Measurements from ENCODE around the gene TRIM8. TPM values are rescaled to one million over a fixed set of nuclear protein-coding genes. Genes with fewer than 3 reads are reported as not detected.
"Not testable (repeated sequence)": the region's sequence is repeated elsewhere in the genome, so short reads cannot be mapped to it uniquely, and the experiment has no call there.

The TRIM8 gene
- total RNA-seq, 1 donor from 2014 or later: 126 TPM

DNA sequence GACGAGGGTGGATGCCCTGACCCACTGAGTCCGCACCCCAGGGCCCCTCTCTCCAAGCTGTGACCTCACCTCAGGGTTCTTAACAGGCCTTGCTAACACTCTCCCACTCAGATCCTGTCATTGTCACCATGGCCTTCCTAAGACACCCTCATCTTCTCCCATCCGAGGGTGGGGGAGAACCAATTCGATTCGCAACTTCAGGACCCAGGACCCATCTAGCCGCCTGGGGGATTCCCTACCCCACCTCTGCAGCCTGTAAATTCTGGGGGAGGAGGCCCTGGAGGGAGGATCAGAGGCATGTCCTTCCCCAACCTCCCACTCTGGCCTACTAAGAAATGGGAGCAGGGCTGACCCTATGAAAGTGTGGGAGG, 17.4 kb downstream of the TRIM8 start:
- DNase-seq (ENCODE audit: extremely low spot score in 2 of 2): no peak
- intact Hi-C loops (cut with DNase I): no loop called here
- Histone ChIP-seq H3K27me3 (no peaks in the 10 kb centered on the region), H3K9me3 (no peaks in the 10 kb centered on the region), H3K4me1 (peaks cover 38% of the 10 kb centered on the region), H3K36me3 (peaks cover 0 to 19% of the 10 kb centered on the region in 2 donors), H3K27ac (peak overlapping the region; percentile 69), H3K4me3 (peak overlapping the region in 1 of 2 donors; percentile 23)
- TF ChIP-seq CTCF (IDR thresholded peaks at IDR 0.05): no peak
- TF ChIP-seq POLR2A (IDR thresholded peaks at IDR 0.05): no peak
- no peak for TF ChIP-seq POLR2AphosphoS5 (IDR thresholded peaks at IDR 0.05; ENCODE audit: insufficient read depth in 1 of 2, low read depth in 1 of 2)

GRCh38 chr10:102665904-102666509, 21.7 kb downstream of the TRIM8 start:
- no peak for DNase-seq (ENCODE audit: extremely low spot score in 2 of 2)
- Histone ChIP-seq H3K4me3 (no peak overlapping the region), H3K4me1 (peaks cover 23% of the 10 kb centered on the region), H3K27ac (no peak overlapping the region), H3K36me3 (no peaks in the 10 kb centered on the region), H3K9me3 (no peaks in the 10 kb centered on the region), H3K27me3 (no peaks in the 10 kb centered on the region)
- intact Hi-C loops (cut with DNase I): no loop called here
- TF ChIP-seq CTCF (IDR thresholded peaks at IDR 0.05) (no peak), POLR2AphosphoS5 (IDR thresholded peaks at IDR 0.05; ENCODE audit: insufficient read depth in 1 of 2, low read depth in 1 of 2) (no peak), POLR2A (IDR thresholded peaks at IDR 0.05) (no peak)

- DNase-seq (ENCODE audit: extremely low spot score in 2 of 2); H3K27me3 ChIP-seq; H3K9me3 ChIP-seq; H3K4me3 ChIP-seq; intact Hi-C loops (cut with DNase I); H3K27ac ChIP-seq; H3K36me3 ChIP-seq: not testable (repeated sequence)
- peaks cover 16% of the 10 kb centered on the region for H3K4me1 ChIP-seq
Observed at GRCh38 chr10:102667411-102667810, 23.1 kb downstream of the TRIM8 start.

DNA sequence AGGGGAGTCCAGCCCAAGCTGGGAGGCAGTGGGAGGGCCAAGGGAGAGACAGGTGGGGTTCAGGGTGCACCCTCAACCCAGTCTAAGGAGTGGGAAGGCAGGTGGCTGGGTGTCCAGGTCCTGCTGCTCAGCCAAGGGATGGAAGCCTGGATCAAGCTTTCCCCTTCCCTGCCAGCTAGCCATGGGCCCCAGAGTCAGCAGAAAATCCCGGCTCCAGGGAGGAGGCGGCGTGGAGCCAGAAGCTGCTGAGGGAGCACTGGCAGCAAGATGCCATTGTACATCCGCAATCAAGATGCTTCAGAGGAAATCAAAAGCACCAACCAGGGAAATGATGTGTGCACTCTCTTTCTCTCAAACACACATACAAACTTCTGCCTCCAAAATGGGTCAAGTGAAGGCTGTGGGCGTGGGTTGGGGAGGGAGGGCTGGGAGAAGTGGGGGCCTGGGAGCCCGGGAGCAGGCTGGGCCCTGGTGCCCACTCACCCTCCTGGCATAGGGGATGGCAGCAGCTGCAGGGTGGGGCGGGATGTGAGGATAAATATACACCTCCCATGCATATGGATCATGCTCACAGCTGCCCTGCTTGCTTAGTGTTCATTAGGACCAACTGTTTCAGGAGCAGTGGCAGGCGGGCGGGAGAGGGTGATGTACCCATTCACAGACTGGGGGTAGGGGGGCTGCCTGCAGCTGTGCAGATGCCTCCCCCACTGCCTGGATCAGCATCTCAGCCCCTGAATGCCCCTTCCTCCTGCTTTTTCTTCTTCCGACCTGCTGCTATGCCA, 24.2 kb downstream of the TRIM8 start:
- H3K9me3 ChIP-seq: no peaks in the 10 kb centered on the region
- DNase-seq (ENCODE audit: extremely low spot score in 2 of 2): peak in 1 of 2 donors; percentile 92
- peaks cover 27% of the 10 kb centered on the region for H3K4me1 ChIP-seq
- intact Hi-C loops (cut with DNase I): no loop called here
- no peak overlapping the region for H3K4me3 ChIP-seq
- no peaks in the 10 kb centered on the region for H3K27me3 ChIP-seq
- TF ChIP-seq POLR2A (IDR thresholded peaks at IDR 0.05) (no peak), CTCF (IDR thresholded peaks at IDR 0.05) (no peak), POLR2AphosphoS5 (IDR thresholded peaks at IDR 0.05; ENCODE audit: insufficient read depth in 1 of 2, low read depth in 1 of 2) (no peak)
- no peak overlapping the region for H3K27ac ChIP-seq
- H3K36me3 ChIP-seq: no peaks in the 10 kb centered on the region

DNA sequence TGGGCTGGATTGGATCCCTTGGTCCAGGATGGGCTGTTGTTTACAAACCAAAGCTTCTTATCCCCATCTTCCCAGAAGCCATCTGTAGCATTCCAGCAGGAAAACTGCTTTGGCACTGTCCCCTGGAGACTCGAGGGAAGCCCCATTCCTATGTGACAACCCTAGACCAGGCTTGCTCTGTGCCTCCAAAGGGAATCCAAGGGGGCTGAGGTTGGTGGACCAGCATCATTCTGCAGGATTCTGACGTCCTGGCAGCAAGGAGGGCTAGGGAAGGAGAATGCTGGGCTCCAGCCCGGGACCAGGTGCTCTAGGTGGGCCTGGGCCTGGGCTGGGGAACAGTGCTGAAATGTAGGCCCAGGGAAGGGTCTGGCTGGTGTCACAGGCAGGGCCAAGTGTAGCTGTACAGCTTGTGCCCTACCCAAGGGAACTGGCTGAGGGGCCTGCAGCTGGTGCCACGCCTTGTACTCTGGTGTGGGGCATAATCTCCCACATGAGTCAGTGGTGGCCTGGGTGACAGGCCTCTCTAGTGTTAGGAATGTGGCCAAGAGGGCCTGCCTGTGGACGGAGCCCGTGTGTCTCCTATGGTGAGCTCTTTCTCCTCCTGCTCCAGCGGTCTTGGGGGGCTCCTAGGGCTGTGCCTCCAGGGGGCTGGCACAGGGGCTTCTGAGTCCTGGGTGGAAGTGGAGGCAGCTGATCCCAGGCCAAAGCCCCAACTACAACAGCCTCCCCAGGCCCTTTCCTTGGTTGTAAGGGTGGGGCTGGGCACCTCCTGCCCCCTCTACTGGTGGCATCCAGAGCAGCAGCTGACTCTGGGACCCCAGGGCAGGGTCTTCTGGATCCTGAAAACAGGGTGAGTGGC, 25.2 kb downstream of the TRIM8 start:
- no peak overlapping the region for H3K4me3 ChIP-seq
- no peaks in the 10 kb centered on the region for H3K9me3 ChIP-seq
- TF ChIP-seq CTCF (IDR thresholded peaks at IDR 0.05): peak in 1 of 3 experiments; percentile 13
- TF ChIP-seq POLR2AphosphoS5 (IDR thresholded peaks at IDR 0.05; ENCODE audit: insufficient read depth in 1 of 2, low read depth in 1 of 2): peak in 1 of 2 donors; percentile 12
- TF ChIP-seq POLR2A (IDR thresholded peaks at IDR 0.05): no peak
- no peaks in the 10 kb centered on the region for H3K36me3 ChIP-seq
- H3K27me3 ChIP-seq: no peaks in the 10 kb centered on the region
- DNase-seq (ENCODE audit: extremely low spot score in 2 of 2): peak; percentile 86 to 89
- intact Hi-C loops (cut with DNase I): no loop called here
- H3K27ac ChIP-seq: no peak overlapping the region
- H3K4me1 ChIP-seq: peaks cover 37% of the 10 kb centered on the region

Data from vagina (tissue), 2 donors.